GM12874 (cell line): Measurements from ENCODE around the gene CHDH.

Experiments used
- CTCF ChIP-seq: IDR thresholded peaks from 2 replicates; pipeline ENCODE4 v1.5.1; 2011; ENCODE audit warnings: low read depth, mild to moderate bottlenecking, control low read depth, low read length, moderate library complexity; ENCODE audit not compliant: insufficient read depth

The CHDH gene

GRCh38 chr3:53817211-53817610, 29.0 kb downstream of the CHDH start:
- no peak for TF ChIP-seq CTCF

DNA sequence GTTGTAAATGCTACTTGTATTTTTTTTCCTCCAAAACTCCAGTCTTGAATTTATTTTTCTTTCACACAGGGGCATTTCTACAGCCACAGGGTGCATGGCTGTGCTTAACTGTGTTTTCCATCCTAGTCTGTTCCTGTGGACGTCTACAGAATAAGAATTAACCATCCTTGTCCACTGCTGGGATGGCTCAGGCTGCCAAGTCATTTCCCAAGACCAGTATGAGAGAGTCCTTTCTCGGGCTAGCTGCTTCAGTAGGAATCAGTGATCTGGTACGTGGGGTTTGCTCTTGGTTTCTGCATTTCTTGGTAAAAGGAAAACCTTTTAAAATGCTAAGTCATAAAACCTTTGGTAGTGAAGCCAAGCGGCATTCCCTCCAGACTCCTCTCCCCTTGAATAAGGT, 29.8 kb downstream of the CHDH start:
- TF ChIP-seq CTCF = no peak

DNA sequence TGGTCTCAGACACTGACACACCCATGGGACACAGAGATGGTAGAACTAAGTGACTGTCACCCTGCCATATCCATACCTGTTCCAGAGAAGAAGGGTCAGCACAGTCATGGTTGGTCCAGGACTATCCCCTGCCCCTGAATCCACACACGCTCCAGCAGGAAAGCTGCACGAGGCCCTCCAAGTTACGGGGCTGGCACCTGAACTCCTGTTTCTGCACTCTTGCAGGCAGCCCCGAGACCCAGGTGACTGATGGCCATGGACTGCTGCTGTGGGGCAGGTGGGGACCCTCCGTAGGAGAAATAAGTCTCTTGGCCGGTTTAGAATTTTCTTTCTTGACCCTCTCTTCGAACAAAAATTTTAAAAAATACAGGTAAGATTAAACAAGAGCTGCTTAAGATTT, 30.6 kb downstream of the CHDH start:
- no peak for TF ChIP-seq CTCF

DNA sequence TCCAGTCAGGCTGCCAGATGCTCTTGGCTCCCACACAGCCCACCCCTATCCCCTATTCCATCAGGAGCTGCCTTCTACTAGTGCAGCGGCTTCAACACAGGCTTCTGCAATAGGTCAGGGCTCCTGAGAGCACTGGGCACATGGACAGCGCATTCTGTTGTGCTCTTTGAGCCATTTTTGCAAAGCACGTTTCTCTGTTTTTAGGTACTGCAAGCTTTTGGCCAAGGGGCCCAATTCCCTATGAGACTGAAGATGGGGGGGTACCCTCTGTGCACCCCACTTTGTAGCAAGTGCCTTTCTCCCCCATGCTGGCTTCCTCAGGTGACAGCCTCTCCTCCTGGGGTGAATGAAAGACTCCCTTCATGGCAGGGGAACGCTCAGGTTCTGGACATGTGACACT, 31.2 kb downstream of the CHDH start:
- TF ChIP-seq CTCF = no peak

DNA sequence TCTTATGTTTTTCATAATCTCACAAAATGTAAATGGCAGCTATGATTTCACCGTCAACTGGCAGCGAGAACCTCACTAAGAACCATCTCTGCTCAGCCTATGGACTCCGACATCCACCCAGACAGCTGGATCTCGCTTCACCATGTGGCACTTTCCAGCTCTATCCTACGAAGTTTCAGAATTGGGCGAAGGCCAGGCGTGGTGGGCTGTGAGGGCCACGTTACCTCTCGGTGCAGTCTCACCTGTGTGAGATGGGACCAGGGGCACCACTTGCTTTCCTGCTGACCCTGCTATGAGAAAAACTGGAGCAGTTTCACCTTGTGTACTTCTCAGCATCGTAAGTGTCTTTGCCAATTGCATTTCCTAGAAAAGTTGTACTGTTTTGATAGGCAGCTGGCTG, 32.3 kb downstream of the CHDH start:
- TF ChIP-seq CTCF = no peak

DNA sequence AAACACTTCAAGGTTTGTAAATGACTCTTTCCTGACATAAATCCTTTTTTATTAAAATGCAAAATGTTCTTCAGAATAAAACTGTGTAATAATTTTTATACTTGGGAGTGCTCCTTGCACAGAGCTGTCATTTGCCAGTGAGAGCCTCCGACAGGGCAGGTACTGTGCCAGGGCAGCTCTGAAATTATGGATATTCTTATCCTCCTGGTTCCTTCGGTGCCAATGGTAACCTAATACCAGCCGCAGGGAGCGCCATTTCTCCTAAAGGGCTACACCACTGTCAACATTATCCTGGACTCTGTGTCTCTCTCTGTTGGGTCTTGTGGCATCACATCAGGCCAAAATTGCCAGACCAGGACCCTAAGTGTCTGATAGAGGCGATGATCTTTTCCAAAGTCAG, 33.0 kb downstream of the CHDH start:
- no peak for TF ChIP-seq CTCF

- TF ChIP-seq CTCF = no peak
These were observed 33.8 kb downstream of the CHDH start for GRCh38 chr3:53812434-53812833.
